ENCODE results near the gene RYR2.

Gene RYR2

GRCh38 chr1:237282208-237282783, 240.3 kb downstream of the RYR2 start:
- intact Hi-C loops (cut with DNase I) = no loop called here
- no peak for DNase-seq

GRCh38 chr1:237287876-237288521, 246.0 kb downstream of the RYR2 start:
- intact Hi-C loops (cut with DNase I) = no loop called here
- DNase-seq = peak in 12 of 42 donors; percentile 2 to 59 (median 27)

GRCh38 chr1:237293804-237294203, 251.8 kb downstream of the RYR2 start:
- no peak for DNase-seq
- intact Hi-C loops (cut with DNase I) = no loop called here

- intact Hi-C loops (cut with DNase I) = no loop called here
- no peak for DNase-seq
These were observed 254.9 kb downstream of the RYR2 start for GRCh38 chr1:237296861-237297260.

GRCh38 chr1:237300642-237301041, 258.7 kb downstream of the RYR2 start:
- no peak for DNase-seq
- intact Hi-C loops (cut with DNase I) = no loop called here

- intact Hi-C loops (cut with DNase I) = no loop called here
- DNase-seq = peak in 10 of 42 donors; percentile 11 to 64 (median 30)
These were observed 261.9 kb downstream of the RYR2 start for GRCh38 chr1:237303929-237304328.

- DNase-seq = no peak
- intact Hi-C loops (cut with DNase I) = no loop called here
These were observed 264.7 kb downstream of the RYR2 start for GRCh38 chr1:237306726-237307125.

GRCh38 chr1:237309595-237310118, 267.7 kb downstream of the RYR2 start:
- DNase-seq = peak in 5 of 42 donors; percentile 9 to 32 (median 19)
- intact Hi-C loops (cut with DNase I) = no loop called here

- intact Hi-C loops (cut with DNase I) = no loop called here
- no peak for DNase-seq
These were observed 274.4 kb downstream of the RYR2 start for GRCh38 chr1:237316352-237316751.

GRCh38 chr1:237318748-237319147, 276.8 kb downstream of the RYR2 start:
- intact Hi-C loops (cut with DNase I) = no loop called here

GRCh38 chr1:237320890-237321289, 278.9 kb downstream of the RYR2 start:
- intact Hi-C loops (cut with DNase I) = no loop called here
- DNase-seq = no peak

More at GRCh38 chr1:237318748-237319147, 276.8 kb downstream of the RYR2 start:
- DNase-seq = no peak

- intact Hi-C loops (cut with DNase I) = no loop called here
- no peak for DNase-seq
These were observed 282.2 kb downstream of the RYR2 start for GRCh38 chr1:237324226-237324625.

- intact Hi-C loops (cut with DNase I) = no loop called here
- DNase-seq = peak in 2 of 42 donors; percentile 17 to 34
These were observed 285.1 kb downstream of the RYR2 start for GRCh38 chr1:237327061-237327460.

GRCh38 chr1:237340892-237341291, 298.9 kb downstream of the RYR2 start:
- intact Hi-C loops (cut with DNase I) = no loop called here
- no peak for DNase-seq

GRCh38 chr1:237341391-237341790, 299.4 kb downstream of the RYR2 start:
- intact Hi-C loops (cut with DNase I) = no loop called here
- DNase-seq = no peak

- intact Hi-C loops (cut with DNase I) = no loop called here
- DNase-seq = no peak
These were observed 300.7 kb downstream of the RYR2 start for GRCh38 chr1:237342730-237343129.

- intact Hi-C loops (cut with DNase I) = no loop called here
- DNase-seq = no peak
These were observed 310.8 kb downstream of the RYR2 start for GRCh38 chr1:237352747-237353146.

- no peak for DNase-seq
- intact Hi-C loops (cut with DNase I) = no loop called here
These were observed 311.9 kb downstream of the RYR2 start for GRCh38 chr1:237353918-237354317.

GRCh38 chr1:237355022-237355421, 313.0 kb downstream of the RYR2 start:
- intact Hi-C loops (cut with DNase I) = no loop called here
- DNase-seq = no peak

- DNase-seq = no peak
- intact Hi-C loops (cut with DNase I) = no loop called here
These were observed 316.6 kb downstream of the RYR2 start for GRCh38 chr1:237358555-237358954.

- intact Hi-C loops (cut with DNase I) = no loop called here
- DNase-seq = no peak
These were observed 325.8 kb downstream of the RYR2 start for GRCh38 chr1:237367758-237368157.
